A549 (cell line): ENCODE measurements around the gene XIAP.
"Not testable (repeated sequence)": the region's sequence is repeated elsewhere in the genome, so short reads cannot be mapped to it uniquely, and the experiment has no call there.

Source experiments
- CHD2 ChIP-seq: fragments of 150-350 bp; IDR thresholded peaks from 2 replicates; pipeline ENCODE4 v1.6.1; 2014; ENCODE audit warnings: low read length; ENCODE audit not compliant: partially characterized antibody
- EP300 ChIP-seq, 2 experiments: fragments of >200 bp; sonication (Bioruptor Twin); formaldehyde crosslinking; IDR thresholded peaks; 2 replicates in 1 of 2; 3 replicates in 1 of 2; pipeline ENCODE4 v1.6.1; 2016 to 2017
- HOXA7 ChIP-seq: fragments of 250-450 bp; sonication (Bioruptor Pico); IDR thresholded peaks from 2 replicates; pipeline ENCODE4 v1.5.0; 2020; ENCODE audit warnings: mild to moderate bottlenecking, moderate library complexity
- POLR2A ChIP-seq: IDR thresholded peaks from 2 replicates; pipeline ENCODE4 v1.6.1; 2012; ENCODE audit warnings: mild to moderate bottlenecking, low read length
- POLR2AphosphoS2 ChIP-seq: conservative IDR thresholded peaks from 2 replicates; pipeline ENCODE4 v1.6.1; 2012; ENCODE audit warnings: low read length, improper control_type of control experiment, inconsistent platforms
- RAD21 ChIP-seq, 2 experiments: fragments of >200 bp in 1 of 2; sonication (Bioruptor Twin) in 1 of 2; formaldehyde crosslinking in 1 of 2; IDR thresholded peaks in 1 of 2; conservative IDR thresholded peaks in 1 of 2; 2 replicates in 1 of 2; 3 replicates in 1 of 2; pipeline ENCODE4 v1.6.1; 2012 to 2018; ENCODE audit warnings: inconsistent platforms in 1 of 2
- RCOR1 ChIP-seq: fragments of 150-350 bp; IDR thresholded peaks from 2 replicates; pipeline ENCODE4 v1.6.1; 2014; ENCODE audit warnings: antibody characterized with exemption, low read length, low read depth
- REST ChIP-seq: fragments of 200-600 bp; sonication (generic); IDR thresholded peaks from 2 replicates; pipeline ENCODE4 v1.6.1; 2016; ENCODE audit warnings: antibody characterized with exemption, mild to moderate bottlenecking, moderate library complexity
- SMC3 ChIP-seq: fragments of >200 bp; sonication (Bioruptor Twin); formaldehyde crosslinking; IDR thresholded peaks from 3 replicates; pipeline ENCODE4 v1.6.1; 2018; ENCODE audit warnings: inconsistent platforms
- SREBF2 ChIP-seq: fragments of 450-650 bp; IDR thresholded peaks from 2 replicates; pipeline ENCODE4 v1.6.1; 2014; ENCODE audit warnings: mild to moderate bottlenecking, moderate library complexity
- USF2 ChIP-seq: fragments of 450-650 bp; IDR thresholded peaks from 2 replicates; pipeline ENCODE4 v1.6.1; 2014; ENCODE audit warnings: antibody characterized with exemption
- ZNF302 ChIP-seq: fragments of 250-450 bp; sonication (Bioruptor Pico); IDR thresholded peaks from 2 replicates; pipeline ENCODE4 v1.9.0; 2021; ENCODE audit warnings: inconsistent platforms, mild to moderate bottlenecking, moderate library complexity
- TF ChIP-seq, protein P1 (sequence below): fragments of >200 bp; sonication (Bioruptor Twin); formaldehyde crosslinking; IDR thresholded peaks from 3 replicates; pipeline ENCODE4 v1.5.1; 2016
- TF ChIP-seq, protein P2 (sequence below): fragments of >200 bp; sonication (Bioruptor Twin); formaldehyde crosslinking; IDR thresholded peaks from 3 replicates; pipeline ENCODE4 v1.6.1; 2016

- not testable (repeated sequence) for TF ChIP-seq RCOR1; SREBF2; USF2; CHD2; REST; POLR2A; EP300 (IDR thresholded peaks at IDR 0.05); POLR2AphosphoS2; SMC3; HOXA7 (CRISPR knock-in tag); ZNF302
- TF ChIP-seq, protein P1, sequence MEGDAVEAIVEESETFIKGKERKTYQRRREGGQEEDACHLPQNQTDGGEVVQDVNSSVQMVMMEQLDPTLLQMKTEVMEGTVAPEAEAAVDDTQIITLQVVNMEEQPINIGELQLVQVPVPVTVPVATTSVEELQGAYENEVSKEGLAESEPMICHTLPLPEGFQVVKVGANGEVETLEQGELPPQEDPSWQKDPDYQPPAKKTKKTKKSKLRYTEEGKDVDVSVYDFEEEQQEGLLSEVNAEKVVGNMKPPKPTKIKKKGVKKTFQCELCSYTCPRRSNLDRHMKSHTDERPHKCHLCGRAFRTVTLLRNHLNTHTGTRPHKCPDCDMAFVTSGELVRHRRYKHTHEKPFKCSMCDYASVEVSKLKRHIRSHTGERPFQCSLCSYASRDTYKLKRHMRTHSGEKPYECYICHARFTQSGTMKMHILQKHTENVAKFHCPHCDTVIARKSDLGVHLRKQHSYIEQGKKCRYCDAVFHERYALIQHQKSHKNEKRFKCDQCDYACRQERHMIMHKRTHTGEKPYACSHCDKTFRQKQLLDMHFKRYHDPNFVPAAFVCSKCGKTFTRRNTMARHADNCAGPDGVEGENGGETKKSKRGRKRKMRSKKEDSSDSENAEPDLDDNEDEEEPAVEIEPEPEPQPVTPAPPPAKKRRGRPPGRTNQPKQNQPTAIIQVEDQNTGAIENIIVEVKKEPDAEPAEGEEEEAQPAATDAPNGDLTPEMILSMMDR: not testable (repeated sequence)
- peak; percentile 23 to 26; a peak in 2 of 5 replicates for TF ChIP-seq RAD21 (conservative IDR thresholded peaks at IDR 0.05 in 1 of 2, IDR thresholded peaks at IDR 0.05 in 1 of 2)
- TF ChIP-seq, protein P2, sequence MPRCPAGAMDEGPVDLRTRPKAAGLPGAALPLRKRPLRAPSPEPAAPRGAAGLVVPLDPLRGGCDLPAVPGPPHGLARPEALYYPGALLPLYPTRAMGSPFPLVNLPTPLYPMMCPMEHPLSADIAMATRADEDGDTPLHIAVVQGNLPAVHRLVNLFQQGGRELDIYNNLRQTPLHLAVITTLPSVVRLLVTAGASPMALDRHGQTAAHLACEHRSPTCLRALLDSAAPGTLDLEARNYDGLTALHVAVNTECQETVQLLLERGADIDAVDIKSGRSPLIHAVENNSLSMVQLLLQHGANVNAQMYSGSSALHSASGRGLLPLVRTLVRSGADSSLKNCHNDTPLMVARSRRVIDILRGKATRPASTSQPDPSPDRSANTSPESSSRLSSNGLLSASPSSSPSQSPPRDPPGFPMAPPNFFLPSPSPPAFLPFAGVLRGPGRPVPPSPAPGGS: not testable (repeated sequence)
Measured at GRCh38 chrX:123814934-123815394, 44.9 kb upstream of the XIAP start.
